GM18868 (cell line): ENCODE data around the gene OPRM1.
"Not testable (repeated sequence)": the region's sequence is repeated elsewhere in the genome, so short reads cannot be mapped to it uniquely, and the experiment has no call there.

Source experiments
- ATAC-seq: cut with Tn5 transposase; IDR thresholded peaks from one replicate; pipeline ENCODE4 v1.9.1; 2021; ENCODE audit warnings: mild to moderate bottlenecking, moderate library complexity; ENCODE audit not compliant: unreplicated experiment

The OPRM1 gene

DNA sequence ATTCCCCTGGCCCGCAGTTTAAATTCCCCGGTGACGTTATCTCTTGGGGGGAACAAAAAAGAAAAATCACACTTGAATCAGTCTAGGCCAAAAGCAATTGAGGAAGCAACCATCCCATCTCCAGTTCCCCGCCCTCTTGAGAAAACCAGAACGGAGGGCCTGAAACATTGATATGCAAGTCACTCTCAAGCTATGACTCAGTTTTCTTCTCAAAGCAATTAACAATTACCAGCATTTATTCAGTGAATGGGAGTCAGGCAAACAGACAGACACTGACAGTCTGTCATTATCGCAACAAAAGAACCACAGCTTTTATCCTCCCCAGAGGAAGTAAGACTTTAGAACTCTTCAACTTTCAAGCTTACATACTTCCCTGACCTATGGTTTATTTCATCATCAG, 100.9 kb downstream of the OPRM1 start:
- no peak for ATAC-seq

DNA sequence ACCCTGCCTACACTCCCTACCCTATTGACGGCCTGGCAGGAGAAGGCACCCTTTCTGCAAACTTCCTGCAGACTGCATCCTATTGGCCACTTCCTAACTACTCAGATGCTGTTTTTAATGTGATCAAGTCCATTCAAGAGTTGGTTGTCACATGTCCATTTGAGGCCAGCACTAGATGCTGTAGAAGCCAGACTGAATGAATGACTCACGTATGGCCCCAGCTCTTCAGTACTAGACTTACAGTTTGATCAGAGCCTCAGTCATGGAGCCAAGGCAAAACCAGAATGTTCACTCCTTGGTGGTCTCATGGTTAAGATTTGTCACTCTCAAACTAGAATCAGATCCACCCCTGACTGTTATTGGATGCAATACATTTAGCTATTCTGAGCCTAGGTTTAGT, 101.7 kb downstream of the OPRM1 start:
- ATAC-seq = no peak

DNA sequence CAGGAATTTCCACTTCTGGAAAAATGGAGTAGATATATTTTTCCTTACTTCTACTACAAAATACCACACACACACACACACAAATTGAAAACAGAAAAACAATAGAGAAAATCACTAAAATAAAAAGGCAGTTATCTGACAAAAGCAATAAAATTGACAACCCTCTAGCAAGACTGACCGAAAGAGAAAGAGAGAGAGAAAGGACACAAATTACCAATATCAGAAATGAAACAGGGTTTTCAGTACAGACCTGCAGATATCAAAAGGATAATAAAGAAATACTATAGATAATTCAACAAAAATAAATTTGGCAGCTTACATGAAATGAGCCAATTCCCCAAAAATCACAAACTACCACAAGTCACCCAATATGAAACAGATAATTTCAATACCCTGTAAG, 104.7 kb downstream of the OPRM1 start:
- ATAC-seq = no peak

- ATAC-seq = no peak
Measured at GRCh38 chr6:154154389-154154967, 115.4 kb downstream of the OPRM1 start.

DNA sequence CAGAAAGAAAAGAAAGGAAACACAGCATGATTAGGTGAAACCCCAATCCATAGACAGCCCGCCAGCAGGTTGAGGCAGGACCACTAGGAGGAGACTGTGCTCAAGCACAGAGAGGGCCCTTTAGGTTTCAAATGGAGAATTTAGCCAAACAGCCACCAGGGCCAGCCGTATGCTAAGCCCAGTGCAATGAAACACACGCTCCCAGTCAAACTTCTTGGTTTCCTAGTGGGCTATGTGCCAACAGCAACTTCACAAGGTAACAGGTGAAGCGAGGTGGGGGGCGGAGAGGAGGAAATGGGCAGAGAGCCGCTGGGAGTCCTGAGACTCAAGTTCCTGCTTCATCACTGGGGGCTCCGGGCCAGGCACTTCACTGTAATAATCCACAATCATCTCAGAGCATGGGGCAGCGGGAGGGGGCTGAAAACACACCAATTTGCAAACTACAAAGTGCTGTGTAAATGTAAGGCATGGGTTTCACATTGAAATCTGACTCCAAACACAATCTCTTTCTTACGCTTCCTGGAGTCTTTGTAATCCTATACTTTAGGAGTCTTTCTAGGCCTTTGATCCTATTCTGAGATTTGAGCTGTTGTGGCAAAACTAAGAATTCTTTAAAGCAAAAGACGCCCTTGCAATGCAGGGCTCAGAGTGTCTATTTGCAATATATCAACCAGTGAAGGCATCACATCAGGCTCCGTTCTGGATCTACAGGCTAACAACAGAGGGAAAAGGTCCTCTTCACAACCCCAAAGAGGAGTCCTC, 117.3 kb downstream of the OPRM1 start:
- peak; percentile 86 for ATAC-seq

DNA sequence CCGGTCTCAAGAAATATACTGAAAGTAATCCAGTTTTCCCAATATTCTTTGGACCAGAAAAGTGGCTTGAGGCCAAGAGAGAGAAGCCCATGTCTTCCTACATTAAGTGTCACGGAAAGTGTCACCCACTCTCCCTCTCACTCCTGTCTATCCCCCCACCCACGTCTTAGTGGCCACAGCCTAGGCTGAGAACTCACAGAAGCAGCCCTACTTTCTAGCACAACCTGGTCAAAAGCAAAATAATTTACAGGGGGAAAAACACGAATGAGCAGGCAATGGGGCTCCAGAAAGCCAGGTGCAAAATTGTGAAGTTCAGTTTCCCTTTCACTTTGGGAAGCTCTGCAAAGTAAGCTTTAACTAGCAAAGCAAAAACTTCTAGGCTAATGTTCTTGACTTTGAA, 118.0 kb downstream of the OPRM1 start:
- peak; percentile 49 for ATAC-seq

GRCh38 chr6:154157706-154158105, 118.7 kb downstream of the OPRM1 start:
- ATAC-seq = no peak

GRCh38 chr6:154159126-154159525, 120.1 kb downstream of the OPRM1 start:
- no peak for ATAC-seq

DNA sequence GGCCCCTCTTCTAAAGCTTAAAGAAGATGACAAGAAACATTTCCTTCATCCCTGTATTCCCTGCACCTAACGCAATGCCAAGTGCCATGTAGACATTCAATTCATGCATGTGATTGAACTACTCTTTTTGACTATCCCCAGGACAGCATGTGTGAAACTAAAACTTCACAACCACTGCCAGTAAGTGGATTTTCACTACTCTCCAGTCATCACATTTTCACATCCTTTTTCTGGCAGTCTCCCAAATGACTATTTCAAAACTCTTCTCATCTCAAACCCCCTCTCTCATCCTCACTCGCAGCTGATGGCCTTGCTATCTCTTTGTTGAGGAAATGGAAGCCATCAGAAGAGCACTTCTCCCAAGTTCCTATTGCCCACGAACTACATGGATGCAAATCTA, 122.6 kb downstream of the OPRM1 start:
- ATAC-seq = peak; percentile 79

DNA sequence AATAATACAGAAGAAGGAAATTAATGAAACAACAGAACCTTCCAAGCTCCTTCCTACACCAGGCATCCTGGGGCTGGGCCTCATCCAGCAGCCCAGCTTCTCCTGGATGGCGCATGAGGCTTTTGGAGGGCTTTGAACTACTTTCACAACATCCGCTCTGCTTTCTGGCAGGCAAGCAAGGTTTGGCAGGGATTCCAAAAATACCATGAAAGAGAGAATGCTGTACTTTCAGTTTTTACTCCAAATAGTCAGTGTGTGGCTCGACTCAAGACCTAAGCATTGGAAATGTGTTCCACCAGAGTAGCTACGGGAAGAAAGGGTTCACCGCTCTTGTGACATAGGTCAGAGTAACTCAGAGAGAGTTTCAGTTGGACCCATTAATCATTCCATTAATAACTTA, 125.4 kb downstream of the OPRM1 start:
- peak; percentile 33 for ATAC-seq

DNA sequence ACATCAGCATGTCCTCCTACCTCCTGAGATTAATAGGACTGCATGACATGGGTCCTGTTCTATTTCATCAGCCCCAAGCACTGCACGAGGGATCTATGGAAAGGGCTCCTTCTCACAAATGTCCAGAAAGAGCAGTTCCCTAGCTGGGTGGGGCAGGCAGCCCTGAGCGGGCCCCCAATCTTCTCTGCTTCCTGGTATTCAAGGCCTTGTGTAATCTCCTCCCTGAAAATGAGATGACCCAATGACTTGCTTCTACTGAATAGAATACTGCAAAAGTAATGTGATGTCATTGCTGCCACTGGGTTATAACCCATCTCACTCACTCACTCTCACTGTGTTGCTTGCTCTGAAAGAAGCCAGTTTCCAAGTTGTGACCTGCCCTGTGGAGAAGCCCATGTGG, 126.4 kb downstream of the OPRM1 start:
- no peak for ATAC-seq

- no peak for ATAC-seq
Measured at GRCh38 chr6:154166140-154166539, 127.1 kb downstream of the OPRM1 start.

GRCh38 chr6:154167126-154167525, 128.1 kb downstream of the OPRM1 start:
- ATAC-seq = no peak

- ATAC-seq = no peak
Measured at GRCh38 chr6:154169193-154169847, 130.3 kb downstream of the OPRM1 start.

DNA sequence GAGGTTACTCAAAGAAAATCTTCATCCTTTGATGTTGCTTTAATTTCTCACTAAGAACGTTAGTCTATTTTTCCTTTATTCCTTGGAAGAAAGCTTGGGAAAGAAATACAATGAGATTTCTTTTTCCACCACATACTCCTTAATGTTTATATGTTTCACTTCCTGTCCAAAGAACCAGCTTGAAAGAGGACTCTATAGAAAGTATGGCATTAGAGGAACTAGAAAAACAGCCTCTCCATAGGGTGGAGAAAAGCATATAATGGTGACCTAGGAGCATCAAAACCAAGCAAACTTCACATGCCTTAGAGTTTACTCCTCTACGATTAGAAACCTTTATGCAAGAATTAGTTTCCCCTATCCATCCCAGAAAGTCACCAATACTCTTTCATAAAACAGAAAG, 131.1 kb downstream of the OPRM1 start:
- no peak for ATAC-seq

GRCh38 chr6:154172393-154172792, 133.4 kb downstream of the OPRM1 start:
- not testable (repeated sequence) for ATAC-seq

DNA sequence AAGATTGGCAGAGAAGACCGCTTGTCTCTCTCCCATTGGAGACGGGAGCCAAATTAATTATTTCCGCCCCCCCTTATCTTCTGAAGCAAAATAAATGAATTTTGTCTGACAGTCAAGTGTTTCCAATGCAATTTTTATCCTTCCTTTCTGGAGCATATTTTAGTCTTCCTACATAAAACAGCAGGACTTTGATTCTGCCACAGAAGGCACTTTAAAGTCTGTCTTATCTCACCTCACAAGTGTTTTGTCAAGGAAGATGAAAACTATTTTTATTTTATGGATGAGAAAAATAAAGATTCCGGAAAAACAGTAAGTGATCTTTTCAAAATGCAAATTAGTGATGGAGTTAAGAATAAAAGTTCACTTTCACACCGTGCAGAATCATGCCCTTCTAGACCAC, 140.4 kb downstream of the OPRM1 start:
- ATAC-seq = no peak

GRCh38 chr6:154187203-154187602, 148.2 kb downstream of the OPRM1 start:
- ATAC-seq = no peak

DNA sequence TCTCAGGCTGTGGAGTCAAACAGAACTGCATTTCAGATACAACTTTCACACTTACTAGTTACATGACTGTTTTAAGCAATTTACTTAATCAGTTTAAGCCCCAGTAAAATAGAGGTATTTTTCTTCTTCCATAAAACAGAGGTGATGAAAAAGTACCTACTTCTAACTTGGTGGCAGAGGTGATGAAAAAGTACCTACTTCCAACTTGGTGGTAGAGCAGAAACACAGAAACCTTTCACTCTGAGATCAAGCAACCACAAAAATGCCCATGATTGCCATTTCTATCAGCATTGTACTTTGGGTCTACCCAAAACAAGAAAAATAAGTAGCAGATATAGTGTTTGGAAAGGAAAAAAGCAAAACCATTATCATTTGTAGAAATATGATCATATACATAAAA, 148.7 kb downstream of the OPRM1 start:
- ATAC-seq = peak; percentile 76

DNA sequence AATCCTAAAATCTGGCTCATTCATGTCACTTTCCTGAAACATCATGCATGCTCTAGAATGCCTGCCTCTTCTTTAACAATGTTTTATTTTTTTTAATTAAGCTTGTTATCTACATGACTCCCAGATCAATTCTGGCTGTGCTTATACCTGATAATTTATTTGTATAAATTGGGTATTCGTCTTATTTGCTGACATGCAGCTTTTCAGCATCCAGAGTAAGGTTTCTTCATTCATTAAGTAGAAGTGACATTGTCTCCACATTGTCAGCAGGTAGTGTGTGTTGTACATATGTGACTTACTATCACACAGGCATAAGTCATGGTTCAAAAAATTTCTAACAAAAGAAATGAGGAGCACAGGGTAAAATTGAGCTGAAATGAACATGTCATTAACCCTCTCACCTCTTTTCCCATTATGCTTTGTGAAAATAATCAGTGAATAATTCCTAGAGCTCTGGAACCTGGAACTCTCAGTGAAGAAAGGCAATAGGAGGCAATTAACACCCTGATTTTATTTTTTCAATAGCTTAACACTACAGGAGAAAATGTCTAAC, 157.4 kb downstream of the OPRM1 start:
- no peak for ATAC-seq

DNA sequence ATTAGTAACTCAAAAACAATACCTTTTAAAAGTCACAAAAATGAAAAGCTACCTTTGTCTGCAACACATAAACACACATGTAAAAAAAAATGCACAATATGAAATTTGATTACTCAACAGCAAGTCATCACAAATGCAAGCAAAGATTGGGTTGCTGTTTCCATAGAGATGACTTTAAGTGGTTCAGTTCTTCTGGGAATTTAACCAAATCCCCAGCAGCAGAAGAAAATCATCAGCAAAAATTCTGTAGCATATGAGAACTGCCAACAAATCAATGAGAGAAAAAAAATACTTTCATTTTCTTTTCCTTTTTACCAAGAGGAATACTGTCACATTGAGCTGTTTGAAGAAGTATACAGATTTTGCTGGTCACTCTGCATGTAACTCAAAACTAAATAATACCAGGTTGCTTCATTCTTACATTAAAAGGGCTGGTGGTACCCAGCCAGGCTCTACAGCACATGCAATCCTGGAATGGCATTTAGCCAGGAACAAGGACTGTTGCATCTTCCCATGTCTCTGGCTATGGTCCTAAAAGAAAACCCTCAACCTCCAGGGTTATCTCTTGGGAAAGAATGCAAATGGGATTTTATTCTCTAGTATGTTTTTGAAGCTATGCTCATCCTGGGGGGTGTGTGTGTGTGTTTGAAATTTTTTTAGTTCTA, 158.3 kb downstream of the OPRM1 start:
- ATAC-seq = no peak
